Kidney (tissue), 14 donors: ENCODE measurements around the gene MYH10. TPM values are rescaled to one million over a fixed set of nuclear protein-coding genes. Genes with fewer than 3 reads are reported as not detected.

ENCODE experiments used
- DNase-seq, 5 donors: peaks; one replicate each; pipeline ENCODE4 v3.0.0-alpha.2; 2013 to 2020
- FAIRE-seq: peaks from 2 replicates; lab custom pipeline; 2012; peaks lifted over from hg19 to GRCh38; lab: Jason Lieb, UNC
- H3K27ac ChIP-seq, 2 donors: one replicate each; pipeline ENCODE4 v1.7.0; 2013; ENCODE audit warnings: low read depth in 2 of 2, low read length in 2 of 2, inconsistent platforms in 1 of 2
- H3K27me3 ChIP-seq: one replicate; pipeline ENCODE4 v1.7.1; 2013; ENCODE audit warnings: low read length, inconsistent platforms; ENCODE audit not compliant: control insufficient read depth, insufficient read depth
- H3K36me3 ChIP-seq, 3 donors: one replicate each; pipeline versions ENCODE4 v1.7.0 to v1.7.1; 2013; ENCODE audit warnings: low read length in 3 of 3, control low read depth in 1 of 3, inconsistent platforms in 1 of 3; ENCODE audit not compliant: insufficient read depth in 3 of 3, control insufficient read depth in 2 of 3
- H3K4me1 ChIP-seq, 3 donors: one replicate each; pipeline versions ENCODE4 v1.7.0 to v1.7.1; 2013; ENCODE audit warnings: low read length in 3 of 3, inconsistent platforms in 1 of 3, low read depth in 1 of 3; ENCODE audit not compliant: control insufficient read depth in 2 of 3, insufficient read depth in 2 of 3
- H3K4me3 ChIP-seq, 3 donors: one replicate each; pipeline versions ENCODE4 v1.7.0 to v1.8.1; 2013; ENCODE audit warnings: low read length in 3 of 3, control low read depth in 1 of 3, inconsistent platforms in 1 of 3
- H3K9ac ChIP-seq, 3 donors: one replicate each; pipeline versions ENCODE4 v1.7.0 to v1.7.1; 2013; ENCODE audit warnings: low read length in 3 of 3, control low read depth in 1 of 3, inconsistent platforms in 1 of 3
- H3K9me3 ChIP-seq, 3 donors: one replicate each; pipeline versions ENCODE4 v1.7.0 to v1.7.1; 2013; ENCODE audit warnings: low read length in 3 of 3, control low read depth in 1 of 3, inconsistent platforms in 1 of 3; ENCODE audit not compliant: control insufficient read depth in 2 of 3, insufficient read depth in 1 of 3
- intact Hi-C: fragments of 100-400 bp; cut with DNase I; formaldehyde crosslinking; loops from one replicate; pipeline ENCODE4 v1.11.1; 2022
- polyA plus RNA-seq: library from polyadenylated mRNA; stranded (reverse); fragments of 350-450 nt; fragmentation: Illumina TruSeq; extraction: RNeasy Lipid Tissue Mini Kit (QIAGEN cat#74804); gene quantifications from one replicate; pipeline ENCODE4 v1.2.3, GENCODE V29; 2014; ENCODE audit warnings: low read depth, low replicate concordance; ENCODE audit not compliant: insufficient read depth
- total RNA-seq: library from RNA; stranded (reverse); fragmentation: NEBNext Ultra II Directional; extraction: Animal tissue kit (Norgen Biotek cat#: 25700); gene quantifications from one replicate; pipeline ENCODE4 v1.2.1, GENCODE V29; 2021
- TF ChIP-seq, protein P1 (sequence below): IDR thresholded peaks from 3 replicates; pipeline ENCODE4 v1.5.1; 2012; ENCODE audit warnings: mild to moderate bottlenecking, moderate library complexity, borderline replicate concordance; ENCODE audit not compliant: insufficient read depth; ENCODE audit errors: extremely low read depth
- donor health status: control.
- donor health status: control.
- donor health status: control.
- donor health status: control.
- donor health status: control.
- donor health status: DM: yes; HTN: yes; CAD: no.
- donor health status: Normal renal cell carcinoma (clear cell type).

MYH10 gene
- total and polyA plus RNA-seq, 2 donors from 2014 or later = 23.6 to 104 TPM

DNA sequence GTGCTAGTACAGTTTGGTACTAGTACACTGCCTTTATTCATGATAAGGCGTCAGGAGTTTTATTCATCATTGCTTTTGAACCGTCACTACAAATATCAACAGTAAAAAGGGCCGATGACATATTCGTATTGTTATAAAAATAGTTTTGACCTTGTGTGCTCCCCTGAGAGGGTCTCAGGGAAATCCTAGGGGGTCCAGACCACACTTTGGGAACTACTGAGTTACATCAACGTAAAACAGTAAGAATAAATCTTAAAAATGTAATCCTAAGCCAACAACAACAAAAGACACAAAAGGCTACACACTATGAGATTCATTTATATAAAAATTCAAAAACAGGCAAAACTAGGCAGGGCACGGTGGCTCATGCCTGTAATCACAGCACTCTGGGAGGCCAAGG lies 11.2 kb downstream of the MYH10 start:
- H3K4me3 ChIP-seq = no peak overlapping the region
- no peak for DNase-seq
- no peaks in the 10 kb centered on the region for H3K27me3 ChIP-seq
- intact Hi-C loops = no loop called here
- H3K36me3 ChIP-seq = peaks cover 3 to 8% (median 7%) of the 10 kb centered on the region in 3 donors
- no peak for FAIRE-seq
- no peak overlapping the region for H3K27ac ChIP-seq
- TF ChIP-seq, protein P1, sequence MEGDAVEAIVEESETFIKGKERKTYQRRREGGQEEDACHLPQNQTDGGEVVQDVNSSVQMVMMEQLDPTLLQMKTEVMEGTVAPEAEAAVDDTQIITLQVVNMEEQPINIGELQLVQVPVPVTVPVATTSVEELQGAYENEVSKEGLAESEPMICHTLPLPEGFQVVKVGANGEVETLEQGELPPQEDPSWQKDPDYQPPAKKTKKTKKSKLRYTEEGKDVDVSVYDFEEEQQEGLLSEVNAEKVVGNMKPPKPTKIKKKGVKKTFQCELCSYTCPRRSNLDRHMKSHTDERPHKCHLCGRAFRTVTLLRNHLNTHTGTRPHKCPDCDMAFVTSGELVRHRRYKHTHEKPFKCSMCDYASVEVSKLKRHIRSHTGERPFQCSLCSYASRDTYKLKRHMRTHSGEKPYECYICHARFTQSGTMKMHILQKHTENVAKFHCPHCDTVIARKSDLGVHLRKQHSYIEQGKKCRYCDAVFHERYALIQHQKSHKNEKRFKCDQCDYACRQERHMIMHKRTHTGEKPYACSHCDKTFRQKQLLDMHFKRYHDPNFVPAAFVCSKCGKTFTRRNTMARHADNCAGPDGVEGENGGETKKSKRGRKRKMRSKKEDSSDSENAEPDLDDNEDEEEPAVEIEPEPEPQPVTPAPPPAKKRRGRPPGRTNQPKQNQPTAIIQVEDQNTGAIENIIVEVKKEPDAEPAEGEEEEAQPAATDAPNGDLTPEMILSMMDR = no peak
- H3K9ac ChIP-seq = no peak overlapping the region
- H3K9me3 ChIP-seq = no peaks in the 10 kb centered on the region
- peaks cover 0 to 4% (median 2%) of the 10 kb centered on the region in 3 donors for H3K4me1 ChIP-seq

DNA sequence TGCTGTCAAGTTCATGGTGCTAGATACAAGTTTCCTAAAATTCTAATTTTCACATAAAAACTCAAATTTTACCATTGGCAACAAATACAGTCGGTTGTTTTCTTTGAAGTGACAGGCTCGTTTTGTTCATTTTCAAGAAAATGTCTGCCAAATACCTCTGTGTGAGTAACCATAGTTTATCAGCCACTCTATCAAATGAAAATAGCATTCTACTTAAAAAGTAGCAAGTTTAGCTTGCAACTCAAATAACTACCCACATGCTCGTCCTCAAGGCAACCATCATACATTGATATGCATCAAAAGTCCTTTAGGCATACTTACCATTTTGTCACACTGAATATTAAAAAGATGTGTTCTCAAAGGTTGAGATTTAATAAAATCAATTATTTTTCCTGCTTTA lies 11.7 kb downstream of the MYH10 start:
- Histone ChIP-seq H3K4me3 (no peak overlapping the region), H3K27me3 (no peaks in the 10 kb centered on the region), H3K36me3 (peaks cover 3 to 8% (median 7%) of the 10 kb centered on the region in 3 donors), H3K4me1 (peaks cover 0 to 3% (median 2%) of the 10 kb centered on the region in 3 donors), H3K27ac (no peak overlapping the region), H3K9ac (no peak overlapping the region), H3K9me3 (no peaks in the 10 kb centered on the region)
- TF ChIP-seq, protein P1 = no peak
- no peak for FAIRE-seq
- no peak for DNase-seq
- intact Hi-C loops = no loop called here

DNA sequence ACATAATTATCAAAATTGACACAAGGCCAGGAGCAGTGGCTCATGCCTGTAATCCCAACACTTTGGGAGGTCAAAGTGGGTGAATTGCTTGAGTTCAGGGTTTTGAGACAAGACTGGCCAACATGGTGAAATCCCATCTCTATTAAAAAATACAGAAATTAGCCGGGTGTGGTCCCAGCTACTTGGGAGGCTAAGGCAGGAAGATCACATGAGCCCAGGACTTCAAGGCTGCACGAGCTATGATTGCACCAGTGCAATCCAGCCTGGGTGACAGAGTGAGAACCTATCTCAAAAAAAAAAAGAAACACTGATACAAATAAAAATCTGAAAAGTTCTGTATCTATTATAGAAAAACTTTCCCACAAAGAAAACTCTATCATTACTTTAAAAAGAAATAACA lies 15.5 kb downstream of the MYH10 start:
- no peak for FAIRE-seq
- no peak overlapping the region for H3K9ac ChIP-seq

More for the DNA sequence above, 15.5 kb downstream of the MYH10 start:
- Histone ChIP-seq H3K27ac (no peak overlapping the region), H3K4me3 (no peak overlapping the region), H3K4me1 (peaks cover 0 to 2% (median 0%) of the 10 kb centered on the region in 3 donors), H3K9me3 (no peaks in the 10 kb centered on the region), H3K27me3 (no peaks in the 10 kb centered on the region), H3K36me3 (no peaks in the 10 kb centered on the region)
- intact Hi-C loops = no loop called here
- TF ChIP-seq, protein P1 = no peak
- no peak for DNase-seq
